Measurements from ENCODE around the gene PLCD1.

DNA sequence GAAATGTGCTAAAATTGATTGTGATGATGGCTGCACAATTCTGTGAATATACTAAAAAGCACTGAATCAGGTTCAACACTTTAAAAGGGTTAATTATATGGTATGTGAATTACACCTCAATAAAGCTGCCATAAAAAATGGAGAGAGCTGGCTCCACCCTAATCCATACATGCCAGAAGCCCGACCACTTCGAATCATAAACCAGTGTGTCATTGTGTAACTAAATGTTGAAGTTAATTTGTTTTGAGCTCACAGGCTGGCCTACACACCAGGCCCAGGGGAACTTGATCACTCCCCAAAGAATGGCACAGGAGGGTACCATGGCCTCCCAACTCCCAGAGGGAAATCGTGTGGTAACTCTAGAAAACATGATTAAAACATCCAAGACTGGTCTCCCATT, 14.0 kb downstream of the PLCD1 start:
- no peak for TF ChIP-seq CTCF (IDR thresholded peaks at IDR 0.05; ENCODE audit: low read length)
- TF ChIP-seq EZH2 (optimal IDR thresholded peaks at IDR 0.05; ENCODE audit: low read depth, low read length), result no peak

Measured in MM.1S (cell line).